Measurements from ENCODE around the gene MAP3K7CL. TPM values are rescaled to one million over a fixed set of nuclear protein-coding genes. Genes with fewer than 3 reads are reported as not detected.
A peak's percentile ranks its signal among the peaks of the same experiment; 100 is the strongest.

MAP3K7CL gene
- total and polyA plus RNA-seq, 5 donors from 2014 or later, result 5.4 to 24.6 (median 6.9) TPM

DNA sequence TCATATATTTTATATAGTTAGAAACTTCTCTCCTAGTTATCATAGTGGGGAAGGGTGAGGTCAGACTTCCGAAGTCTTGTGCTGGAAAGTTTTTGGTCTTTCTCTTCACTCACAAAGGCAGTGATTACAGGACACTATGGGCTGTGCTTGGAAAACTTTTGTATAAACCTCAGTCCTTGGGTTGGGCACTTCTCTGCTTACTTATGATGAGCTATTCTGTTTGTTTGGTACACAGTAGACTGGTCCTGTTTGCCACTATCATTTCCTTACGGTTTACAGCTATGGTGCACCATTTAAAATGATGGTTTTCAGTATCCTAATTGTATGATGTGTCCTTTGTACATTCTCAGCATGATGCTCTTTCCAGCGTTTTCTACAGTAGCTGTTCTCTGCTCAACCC is 75.5 kb downstream of the MAP3K7CL start:
- H3K9me3 ChIP-seq (ENCODE audit: control insufficient read depth in 2 of 2, low read length in 2 of 2), result peaks cover 12 to 16% of the 10 kb centered on the region in 2 experiments
- peaks cover 3% of the 10 kb centered on the region for H3K36me3 Mint-ChIP-seq
- no peak for ATAC-seq (ENCODE audit: low read depth in 2 of 2)
- H3K4me3 Mint-ChIP-seq, result no peak overlapping the region
- peaks cover 3% of the 10 kb centered on the region for H3K27me3 Mint-ChIP-seq
- H3K4me1 ChIP-seq (ENCODE audit: control insufficient read depth, insufficient read depth, low read length, poor library complexity, severe bottlenecking), result no peaks in the 10 kb centered on the region
- no peaks in the 10 kb centered on the region for H3K27me3 ChIP-seq (ENCODE audit: control insufficient read depth, insufficient read depth, low read length)
- H3K36me3 ChIP-seq (ENCODE audit: control insufficient read depth, insufficient read depth, low read length), result no peaks in the 10 kb centered on the region
- H3K27ac Mint-ChIP-seq, result no peak overlapping the region
- no peak overlapping the region for H3K27ac ChIP-seq (ENCODE audit: insufficient read depth, low read length, poor library complexity, severe bottlenecking)
- H3K9me3 Mint-ChIP-seq, result peaks cover 0 to 16% (median 2%) of the 10 kb centered on the region in 7 donors
- no peak overlapping the region for H3K4me3 ChIP-seq (ENCODE audit: low read depth, low read length)
- DNase-seq, result no peak
- H3K4me1 Mint-ChIP-seq, result peaks cover 0 to 2% (median 0%) of the 10 kb centered on the region in 4 donors

- Histone ChIP-seq H3K9me3 (ENCODE audit: control insufficient read depth in 2 of 2, low read length in 2 of 2) (peaks cover 8 to 11% of the 10 kb centered on the region in 2 experiments), H3K27ac (ENCODE audit: insufficient read depth, low read length, poor library complexity, severe bottlenecking) (no peak overlapping the region), H3K27me3 (ENCODE audit: control insufficient read depth, insufficient read depth, low read length) (no peaks in the 10 kb centered on the region), H3K4me1 (ENCODE audit: control insufficient read depth, insufficient read depth, low read length, poor library complexity, severe bottlenecking) (no peaks in the 10 kb centered on the region), H3K4me3 (ENCODE audit: low read depth, low read length) (no peak overlapping the region), H3K36me3 (ENCODE audit: control insufficient read depth, insufficient read depth, low read length) (no peaks in the 10 kb centered on the region)
- Mint-ChIP-seq H3K27ac (no peak overlapping the region), H3K27me3 (no peaks in the 10 kb centered on the region), H3K9me3 (peaks cover 0 to 11% (median 3%) of the 10 kb centered on the region in 7 donors), H3K36me3 (no peaks in the 10 kb centered on the region), H3K4me1 (peaks cover 0 to 2% (median 0%) of the 10 kb centered on the region in 4 donors), H3K4me3 (no peak overlapping the region)
- no peak for DNase-seq
- no peak for ATAC-seq (ENCODE audit: low read depth in 2 of 2)
Observed at GRCh38 chr21:29206445-29206844, 76.0 kb downstream of the MAP3K7CL start.

DNA sequence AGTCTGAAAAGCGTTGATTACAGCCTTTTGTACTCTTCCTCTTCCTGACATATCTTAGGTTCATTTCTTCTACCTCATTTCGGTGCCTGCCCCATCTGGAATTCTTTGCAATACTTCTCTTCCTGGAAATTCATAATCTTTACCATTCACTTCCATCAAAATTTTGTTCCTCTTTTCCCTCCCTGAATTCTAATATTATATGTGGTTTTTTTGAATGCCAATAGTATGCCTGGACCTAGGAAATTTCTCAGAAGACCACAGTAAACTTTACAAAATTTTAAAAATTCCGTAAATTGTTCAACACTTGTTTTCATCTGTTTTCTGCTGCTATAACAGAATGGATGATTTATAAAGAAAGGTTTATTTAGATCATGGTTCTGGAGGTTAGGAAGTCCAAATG is 76.8 kb downstream of the MAP3K7CL start:
- Histone ChIP-seq H3K4me1 (ENCODE audit: control insufficient read depth, insufficient read depth, low read length, poor library complexity, severe bottlenecking) (no peaks in the 10 kb centered on the region), H3K27me3 (ENCODE audit: control insufficient read depth, insufficient read depth, low read length) (no peaks in the 10 kb centered on the region), H3K9me3 (ENCODE audit: control insufficient read depth in 2 of 2, low read length in 2 of 2) (peaks cover 2 to 6% of the 10 kb centered on the region in 2 experiments), H3K36me3 (ENCODE audit: control insufficient read depth, insufficient read depth, low read length) (no peaks in the 10 kb centered on the region), H3K27ac (ENCODE audit: insufficient read depth, low read length, poor library complexity, severe bottlenecking) (no peak overlapping the region), H3K4me3 (ENCODE audit: low read depth, low read length) (no peak overlapping the region)
- DNase-seq (no peak), ATAC-seq (ENCODE audit: low read depth in 2 of 2) (no peak)
- Mint-ChIP-seq H3K4me3 (no peak overlapping the region), H3K9me3 (peaks cover 0 to 5% (median 3%) of the 10 kb centered on the region in 7 donors), H3K27me3 (no peaks in the 10 kb centered on the region), H3K27ac (no peak overlapping the region), H3K4me1 (peaks cover 0 to 2% (median 0%) of the 10 kb centered on the region in 4 donors), H3K36me3 (no peaks in the 10 kb centered on the region)

GRCh38 chr21:29208044-29208681 is 77.7 kb downstream of the MAP3K7CL start:
- H3K9me3 Mint-ChIP-seq, result peaks cover 0 to 3% (median 0%) of the 10 kb centered on the region in 7 donors
- Histone ChIP-seq H3K36me3 (ENCODE audit: control insufficient read depth, insufficient read depth, low read length) (no peaks in the 10 kb centered on the region), H3K27me3 (ENCODE audit: control insufficient read depth, insufficient read depth, low read length) (no peaks in the 10 kb centered on the region), H3K9me3 (ENCODE audit: control insufficient read depth in 2 of 2, low read length in 2 of 2) (peaks cover 0 to under 1% of the 10 kb centered on the region in 2 experiments), H3K4me3 (ENCODE audit: low read depth, low read length) (no peak overlapping the region), H3K27ac (ENCODE audit: insufficient read depth, low read length, poor library complexity, severe bottlenecking) (no peak overlapping the region), H3K4me1 (ENCODE audit: control insufficient read depth, insufficient read depth, low read length, poor library complexity, severe bottlenecking) (no peaks in the 10 kb centered on the region)
- H3K4me1 Mint-ChIP-seq, result peaks cover 0 to 2% (median 0%) of the 10 kb centered on the region in 4 donors
- H3K36me3 Mint-ChIP-seq, result no peaks in the 10 kb centered on the region
- no peak for DNase-seq
- H3K27me3 Mint-ChIP-seq, result no peaks in the 10 kb centered on the region
- no peak overlapping the region for H3K27ac Mint-ChIP-seq
- ATAC-seq (ENCODE audit: low read depth in 2 of 2), result no peak
- no peak overlapping the region for H3K4me3 Mint-ChIP-seq

- Histone ChIP-seq H3K36me3 (ENCODE audit: control insufficient read depth, insufficient read depth, low read length) (no peaks in the 10 kb centered on the region), H3K4me1 (ENCODE audit: control insufficient read depth, insufficient read depth, low read length, poor library complexity, severe bottlenecking) (no peaks in the 10 kb centered on the region), H3K4me3 (ENCODE audit: low read depth, low read length) (no peak overlapping the region), H3K27ac (ENCODE audit: insufficient read depth, low read length, poor library complexity, severe bottlenecking) (no peak overlapping the region), H3K27me3 (ENCODE audit: control insufficient read depth, insufficient read depth, low read length) (no peaks in the 10 kb centered on the region), H3K9me3 (ENCODE audit: control insufficient read depth in 2 of 2, low read length in 2 of 2) (no peaks in the 10 kb centered on the region)
- no peaks in the 10 kb centered on the region for H3K36me3 Mint-ChIP-seq
- no peaks in the 10 kb centered on the region for H3K27me3 Mint-ChIP-seq
- H3K9me3 Mint-ChIP-seq, result peaks cover 0 to 3% (median 0%) of the 10 kb centered on the region in 7 donors
- ATAC-seq (ENCODE audit: low read depth in 2 of 2), result no peak
- no peak overlapping the region for H3K4me3 Mint-ChIP-seq
- H3K4me1 Mint-ChIP-seq, result peaks cover 0 to 2% (median 0%) of the 10 kb centered on the region in 4 donors
- H3K27ac Mint-ChIP-seq, result no peak overlapping the region
- no peak for DNase-seq
Observed at GRCh38 chr21:29208682-29209059, 78.2 kb downstream of the MAP3K7CL start.

DNA sequence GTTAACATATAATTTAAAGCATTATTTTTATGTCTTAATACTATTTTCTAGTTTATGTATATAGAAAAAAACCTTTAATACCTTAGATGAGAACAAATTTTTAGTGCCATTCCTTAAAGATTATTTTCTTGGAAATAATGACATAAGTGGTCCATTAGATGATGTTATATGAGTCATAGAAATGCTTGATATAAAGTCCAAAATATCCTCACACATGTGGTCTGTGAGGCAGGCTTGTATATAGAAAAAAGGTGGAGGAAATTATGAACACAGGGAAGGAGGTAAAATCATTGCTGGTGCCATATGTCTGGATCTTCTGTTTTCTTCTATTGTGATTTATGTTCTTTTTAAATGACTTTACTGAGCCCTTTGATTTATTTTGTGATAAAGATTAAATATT is 79.3 kb downstream of the MAP3K7CL start:
- H3K36me3 Mint-ChIP-seq, result no peaks in the 10 kb centered on the region
- Histone ChIP-seq H3K27me3 (ENCODE audit: control insufficient read depth, insufficient read depth, low read length) (no peaks in the 10 kb centered on the region), H3K36me3 (ENCODE audit: control insufficient read depth, insufficient read depth, low read length) (no peaks in the 10 kb centered on the region), H3K4me3 (ENCODE audit: low read depth, low read length) (no peak overlapping the region), H3K27ac (ENCODE audit: insufficient read depth, low read length, poor library complexity, severe bottlenecking) (no peak overlapping the region), H3K4me1 (ENCODE audit: control insufficient read depth, insufficient read depth, low read length, poor library complexity, severe bottlenecking) (no peaks in the 10 kb centered on the region), H3K9me3 (ENCODE audit: control insufficient read depth in 2 of 2, low read length in 2 of 2) (no peaks in the 10 kb centered on the region)
- no peak overlapping the region for H3K27ac Mint-ChIP-seq
- H3K9me3 Mint-ChIP-seq, result peaks cover 0 to 3% (median 0%) of the 10 kb centered on the region in 7 donors
- no peaks in the 10 kb centered on the region for H3K27me3 Mint-ChIP-seq
- H3K4me1 Mint-ChIP-seq, result peaks cover 0 to 2% (median 0%) of the 10 kb centered on the region in 4 donors
- DNase-seq, result no peak
- no peak overlapping the region for H3K4me3 Mint-ChIP-seq
- no peak for ATAC-seq (ENCODE audit: low read depth in 2 of 2)

DNA sequence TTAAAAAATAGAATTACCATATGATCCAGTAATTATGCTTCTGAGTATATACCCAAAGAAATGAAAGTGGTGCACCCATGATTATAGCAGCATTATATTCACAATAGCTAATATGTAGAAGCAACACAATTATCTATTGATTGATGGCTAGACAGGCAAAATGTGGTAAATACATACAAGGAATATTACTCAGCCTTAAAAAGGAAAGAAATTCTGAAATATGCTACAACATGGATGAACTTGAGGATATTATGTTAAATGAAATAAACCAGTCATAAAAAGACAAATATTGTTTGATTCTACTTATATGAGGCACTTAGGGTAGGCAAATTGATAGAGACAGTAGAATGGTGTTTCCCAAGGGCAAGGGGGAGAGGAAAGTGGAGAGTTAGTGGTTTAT is 80.8 kb downstream of the MAP3K7CL start:
- H3K4me1 ChIP-seq (ENCODE audit: control insufficient read depth, insufficient read depth, low read length, poor library complexity, severe bottlenecking), result no peaks in the 10 kb centered on the region
- H3K4me3 ChIP-seq (ENCODE audit: low read depth, low read length), result no peak overlapping the region
- H3K4me1 Mint-ChIP-seq, result peaks cover 0 to 2% (median 0%) of the 10 kb centered on the region in 4 donors
- no peaks in the 10 kb centered on the region for H3K27me3 ChIP-seq (ENCODE audit: control insufficient read depth, insufficient read depth, low read length)
- H3K9me3 Mint-ChIP-seq, result peaks cover 0 to 3% (median 0%) of the 10 kb centered on the region in 7 donors
- no peak for ATAC-seq (ENCODE audit: low read depth in 2 of 2)
- H3K27ac Mint-ChIP-seq, result no peak overlapping the region
- no peak overlapping the region for H3K4me3 Mint-ChIP-seq
- H3K9me3 ChIP-seq (ENCODE audit: control insufficient read depth in 2 of 2, low read length in 2 of 2), result no peaks in the 10 kb centered on the region
- no peaks in the 10 kb centered on the region for H3K36me3 ChIP-seq (ENCODE audit: control insufficient read depth, insufficient read depth, low read length)
- H3K27ac ChIP-seq (ENCODE audit: insufficient read depth, low read length, poor library complexity, severe bottlenecking), result no peak overlapping the region
- H3K27me3 Mint-ChIP-seq, result no peaks in the 10 kb centered on the region
- H3K36me3 Mint-ChIP-seq, result no peaks in the 10 kb centered on the region
- no peak for DNase-seq

- ATAC-seq (ENCODE audit: low read depth in 2 of 2), result no peak
Observed at GRCh38 chr21:29212446-29212845, 82.0 kb downstream of the MAP3K7CL start.

More at GRCh38 chr21:29212446-29212845, 82.0 kb downstream of the MAP3K7CL start:
- no peaks in the 10 kb centered on the region for H3K36me3 Mint-ChIP-seq
- H3K4me1 Mint-ChIP-seq, result peaks cover 0 to 2% (median 0%) of the 10 kb centered on the region in 4 donors
- no peak overlapping the region for H3K4me3 ChIP-seq (ENCODE audit: low read depth, low read length)
- H3K27ac Mint-ChIP-seq, result no peak overlapping the region
- DNase-seq, result peak in 1 of 3 donors; percentile 26
- peaks cover 0 to 3% (median 0%) of the 10 kb centered on the region in 7 donors for H3K9me3 Mint-ChIP-seq
- H3K4me3 Mint-ChIP-seq, result no peak overlapping the region
- no peak overlapping the region for H3K27ac ChIP-seq (ENCODE audit: insufficient read depth, low read length, poor library complexity, severe bottlenecking)
- H3K27me3 ChIP-seq (ENCODE audit: control insufficient read depth, insufficient read depth, low read length), result no peaks in the 10 kb centered on the region
- H3K9me3 ChIP-seq (ENCODE audit: control insufficient read depth in 2 of 2, low read length in 2 of 2), result no peaks in the 10 kb centered on the region
- H3K4me1 ChIP-seq (ENCODE audit: control insufficient read depth, insufficient read depth, low read length, poor library complexity, severe bottlenecking), result no peaks in the 10 kb centered on the region
- H3K36me3 ChIP-seq (ENCODE audit: control insufficient read depth, insufficient read depth, low read length), result no peaks in the 10 kb centered on the region
- no peaks in the 10 kb centered on the region for H3K27me3 Mint-ChIP-seq

All from CD4-positive, CD25-positive, alpha-beta regulatory T cell (primary cell).